Neural progenitor cell (in vitro differentiated cells): ENCODE measurements around the gene MT1M. TPM values are rescaled to one million over a fixed set of nuclear protein-coding genes. Genes with fewer than 3 reads are reported as not detected.
"Not testable (repeated sequence)": the region's sequence is repeated elsewhere in the genome, so short reads cannot be mapped to it uniquely, and the experiment has no call there.

Experiments
- DNase-seq: peaks from one replicate; pipeline ENCODE4 v3.0.0-alpha.2; 2016; ENCODE audit warnings: low spot score
- H2AFZ ChIP-seq: fragments of 200-600 bp; sonication (generic); replicated peaks from 2 replicates; pipeline ENCODE4 v1.6.1; 2016; ENCODE audit warnings: antibody characterized with exemption
- H3F3A ChIP-seq: fragments of 200-600 bp; sonication (generic); 2 replicates; pipeline ENCODE4 v1.6.1; 2016; ENCODE audit warnings: antibody characterized with exemption, low read depth
- H3K27ac ChIP-seq: fragments of 200-600 bp; sonication (generic); 2 replicates; pipeline ENCODE4 v1.5.1; 2016; ENCODE audit warnings: mild to moderate bottlenecking
- H3K27me3 ChIP-seq: fragments of 200-600 bp; sonication (generic); 2 replicates; pipeline ENCODE4 v1.6.1; 2016; ENCODE audit warnings: mild to moderate bottlenecking, moderate library complexity
- H3K36me3 ChIP-seq: fragments of 200-600 bp; sonication (generic); 2 replicates; pipeline ENCODE4 v1.5.1; 2016
- H3K4me1 ChIP-seq: fragments of 200-600 bp; sonication (generic); 2 replicates; pipeline ENCODE4 v1.6.1; 2016; ENCODE audit warnings: mixed run types
- H3K4me2 ChIP-seq: fragments of 200-600 bp; sonication (generic); 2 replicates; pipeline ENCODE4 v1.6.1; 2016
- H3K4me3 ChIP-seq: fragments of 200-600 bp; sonication (generic); 2 replicates; pipeline ENCODE4 v1.5.1; 2016
- H3K79me2 ChIP-seq: fragments of 200-600 bp; sonication (generic); 2 replicates; pipeline ENCODE4 v1.6.1; 2016; ENCODE audit warnings: low read depth
- H3K9ac ChIP-seq: fragments of 200-600 bp; sonication (generic); 2 replicates; pipeline ENCODE4 v1.6.1; 2016
- H3K9me3 ChIP-seq: fragments of 200-600 bp; sonication (generic); 2 replicates; pipeline ENCODE4 v1.5.1; 2016; ENCODE audit warnings: low read depth
- H4K20me1 ChIP-seq: fragments of 200-600 bp; sonication (generic); 2 replicates; pipeline ENCODE4 v1.6.1; 2016; ENCODE audit warnings: low read depth
- H3K27ac Mint-ChIP-seq: 3 replicates; pipeline ENCODE4 v1.8.0; 2021; ENCODE audit warnings: mixed read lengths
- H3K27me3 Mint-ChIP-seq: 2 replicates; pipeline ENCODE4 v1.8.0; 2022; ENCODE audit warnings: low read depth, mild to moderate bottlenecking, inconsistent platforms, moderate library complexity, mixed read lengths; ENCODE audit not compliant: insufficient read depth
- H3K36me3 Mint-ChIP-seq: 3 replicates; pipeline ENCODE4 v1.8.0; 2021; ENCODE audit warnings: mixed read lengths
- H3K4me1 Mint-ChIP-seq: 3 replicates; pipeline ENCODE4 v1.8.0; 2021; ENCODE audit warnings: mixed read lengths
- H3K4me3 Mint-ChIP-seq: 3 replicates; pipeline ENCODE4 v1.8.0; 2021; ENCODE audit warnings: mild to moderate bottlenecking, moderate library complexity, mixed read lengths
- H3K9me3 Mint-ChIP-seq: 3 replicates; pipeline ENCODE4 v1.8.0; 2020; ENCODE audit warnings: mixed read lengths
- CTCF ChIP-seq: fragments of 200-600 bp; sonication (generic); IDR thresholded peaks from 2 replicates; pipeline ENCODE4 v1.5.1; 2017; ENCODE audit warnings: antibody characterized with exemption, mild to moderate bottlenecking
- EZH2 ChIP-seq: fragments of 200-600 bp; sonication (generic); IDR thresholded peaks from 2 replicates; pipeline ENCODE4 v1.6.1; 2017; ENCODE audit warnings: antibody characterized with exemption, mild to moderate bottlenecking, moderate library complexity
- EZH2phosphoT487 ChIP-seq: fragments of 200-600 bp; sonication (generic); IDR thresholded peaks from 2 replicates; pipeline ENCODE4 v1.6.1; 2017; ENCODE audit warnings: antibody characterized with exemption
- total RNA-seq: library from RNA; depleted of rRNA; stranded (reverse); fragments of >200 nt; gene quantifications from 2 replicates; pipeline ENCODE4 v1.2.3, GENCODE V29; 2015; ENCODE audit warnings: low replicate concordance

MT1M gene
- total RNA-seq, 1 donor from 2014 or later, result not detected

- DNase-seq, result peak; percentile 13
Observed at GRCh38 chr16:56618138-56618537, 14.3 kb upstream of the MT1M start.

GRCh38 chr16:56620339-56620897 is 12.0 kb upstream of the MT1M start:
- H3K4me3 ChIP-seq, result no peak overlapping the region
- H3K27ac Mint-ChIP-seq, result no peak overlapping the region
- peaks cover 21% of the 10 kb centered on the region for H4K20me1 ChIP-seq
- no peaks in the 10 kb centered on the region for H3K36me3 ChIP-seq
- peaks cover 100% of the 10 kb centered on the region for H3K27me3 ChIP-seq
- H3K9me3 ChIP-seq, result no peaks in the 10 kb centered on the region
- H3K36me3 Mint-ChIP-seq, result peaks cover 1% of the 10 kb centered on the region
- peaks cover 19% of the 10 kb centered on the region for H3K4me1 Mint-ChIP-seq
- H3K27ac ChIP-seq, result no peak overlapping the region
- TF ChIP-seq CTCF (no peak), EZH2phosphoT487 (no peak), EZH2 (no peak)
- no peak overlapping the region for H2AFZ ChIP-seq
- H3K4me1 ChIP-seq, result peaks cover 8% of the 10 kb centered on the region
- H3K9me3 Mint-ChIP-seq, result peaks cover 2% of the 10 kb centered on the region
- H3K27me3 Mint-ChIP-seq, result peaks cover 65% of the 10 kb centered on the region
- H3K4me2 ChIP-seq, result no peak overlapping the region
- H3K4me3 Mint-ChIP-seq, result no peak overlapping the region
- no peaks in the 10 kb centered on the region for H3K79me2 ChIP-seq
- H3K9ac ChIP-seq, result no peak overlapping the region
- H3F3A ChIP-seq, result no peaks in the 10 kb centered on the region
- DNase-seq, result no peak

More at GRCh38 chr16:56618138-56618537, 14.3 kb upstream of the MT1M start:
- no peak overlapping the region for H3K9ac ChIP-seq
- TF ChIP-seq EZH2 (no peak), CTCF (no peak), EZH2phosphoT487 (no peak)
- H3K79me2 ChIP-seq, result no peaks in the 10 kb centered on the region
- peaks cover 100% of the 10 kb centered on the region for H3K27me3 ChIP-seq
- H3K4me3 Mint-ChIP-seq, result no peak overlapping the region
- H3K36me3 ChIP-seq, result no peaks in the 10 kb centered on the region
- H3F3A ChIP-seq, result no peaks in the 10 kb centered on the region
- peaks cover 8% of the 10 kb centered on the region for H3K4me1 ChIP-seq
- H2AFZ ChIP-seq, result no peak overlapping the region
- H4K20me1 ChIP-seq, result peaks cover 19% of the 10 kb centered on the region
- H3K4me1 Mint-ChIP-seq, result peaks cover 14% of the 10 kb centered on the region
- H3K36me3 Mint-ChIP-seq, result peaks cover 1% of the 10 kb centered on the region
- H3K27me3 Mint-ChIP-seq, result peaks cover 56% of the 10 kb centered on the region
- H3K4me2 ChIP-seq, result no peak overlapping the region
- no peak overlapping the region for H3K4me3 ChIP-seq
- H3K9me3 ChIP-seq, result no peaks in the 10 kb centered on the region
- H3K27ac ChIP-seq, result no peak overlapping the region
- H3K9me3 Mint-ChIP-seq, result peaks cover 2% of the 10 kb centered on the region
- no peak overlapping the region for H3K27ac Mint-ChIP-seq

- not testable (repeated sequence) for H3K4me3 ChIP-seq, H3K36me3 Mint-ChIP-seq, H3K27ac Mint-ChIP-seq, H3K4me1 ChIP-seq, H3K27ac ChIP-seq, H3K9ac ChIP-seq, H3K9me3 ChIP-seq, H3K4me3 Mint-ChIP-seq, H3K36me3 ChIP-seq, H3K79me2 ChIP-seq, H3F3A ChIP-seq, H3K9me3 Mint-ChIP-seq, H3K4me2 ChIP-seq, H2AFZ ChIP-seq, DNase-seq
- Mint-ChIP-seq H3K4me1 (peaks cover 20% of the 10 kb centered on the region), H3K27me3 (peaks cover 67% of the 10 kb centered on the region)
- Histone ChIP-seq H4K20me1 (peaks cover 31% of the 10 kb centered on the region), H3K27me3 (peaks cover 100% of the 10 kb centered on the region)
Observed at GRCh38 chr16:56621665-56622445, 10.6 kb upstream of the MT1M start.

- H3K9ac ChIP-seq, H3K79me2 ChIP-seq, H3K9me3 Mint-ChIP-seq, DNase-seq, H3F3A ChIP-seq, H3K4me1 ChIP-seq, H3K4me3 ChIP-seq, H3K36me3 Mint-ChIP-seq, H3K4me3 Mint-ChIP-seq, H3K27ac Mint-ChIP-seq, H3K27ac ChIP-seq, H3K9me3 ChIP-seq, H3K36me3 ChIP-seq, H3K4me2 ChIP-seq, H2AFZ ChIP-seq: not testable (repeated sequence)
- Mint-ChIP-seq H3K4me1 (peaks cover 11% of the 10 kb centered on the region), H3K27me3 (peaks cover 64% of the 10 kb centered on the region)
- peaks cover 100% of the 10 kb centered on the region for H3K27me3 ChIP-seq
- H4K20me1 ChIP-seq, result peaks cover 27% of the 10 kb centered on the region
Observed at GRCh38 chr16:56623184-56623583, 9.3 kb upstream of the MT1M start.
